Measurements from ENCODE around the gene FAM168A.

Gene FAM168A

DNA sequence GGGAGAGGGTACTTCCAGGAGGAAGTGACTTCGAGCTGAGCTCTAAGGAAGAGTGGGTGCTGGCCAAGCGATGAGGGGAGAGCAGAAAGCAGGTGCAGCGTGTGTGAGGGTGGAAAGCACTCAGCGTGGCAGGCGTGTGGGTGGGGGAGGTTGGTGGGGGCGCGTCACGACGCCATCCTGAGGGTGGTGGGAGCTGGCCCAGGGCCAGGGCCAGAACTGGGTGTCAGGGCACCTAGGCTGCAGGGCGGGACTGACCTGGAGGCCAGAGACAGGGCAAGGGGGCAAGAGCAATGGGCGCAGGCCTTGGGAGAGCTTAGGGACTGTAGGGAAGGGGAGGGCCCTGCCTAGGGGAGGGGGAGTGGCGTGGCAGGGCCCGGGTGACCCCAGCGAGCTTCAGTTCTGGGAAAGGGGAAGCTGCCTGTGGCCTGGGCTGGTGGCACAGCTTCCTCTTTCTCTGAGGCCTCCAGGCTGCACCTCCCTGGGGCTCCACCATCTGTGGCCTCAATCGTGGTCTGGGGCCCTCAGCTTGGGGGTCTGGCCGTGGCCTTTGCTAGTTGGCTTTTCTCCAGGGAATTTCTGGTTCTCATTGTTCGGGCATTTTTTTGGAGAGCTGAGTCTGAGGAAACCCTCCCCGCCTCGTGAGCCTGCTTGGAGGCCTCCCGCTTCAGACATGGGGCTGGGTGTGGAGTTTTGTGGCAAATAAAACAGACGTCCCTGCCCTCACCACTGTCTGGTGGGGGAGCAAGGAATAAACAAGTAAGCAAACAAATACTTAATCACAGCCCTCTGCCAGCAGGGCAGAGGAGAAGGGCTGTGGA lies 212.8 kb downstream of the FAM168A start:
- no peak for DNase-seq

DNA sequence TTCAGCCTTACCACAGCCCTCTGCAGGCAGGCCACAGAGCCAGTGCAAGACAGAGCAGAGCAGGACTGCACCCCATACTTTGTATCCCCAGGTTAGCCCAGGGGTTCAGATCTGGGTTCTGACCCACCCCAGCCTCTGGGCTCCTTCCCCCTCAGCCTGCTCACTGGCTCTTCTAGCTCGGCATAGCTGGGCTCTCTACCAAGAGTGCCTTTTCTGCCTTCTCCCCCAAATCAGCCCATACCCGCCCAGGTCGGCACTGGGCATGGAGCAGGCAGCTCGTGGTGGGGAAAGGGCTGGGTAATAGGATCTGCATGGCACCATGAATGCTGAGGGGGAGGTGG lies 213.4 kb downstream of the FAM168A start:
- DNase-seq, result no peak

DNA sequence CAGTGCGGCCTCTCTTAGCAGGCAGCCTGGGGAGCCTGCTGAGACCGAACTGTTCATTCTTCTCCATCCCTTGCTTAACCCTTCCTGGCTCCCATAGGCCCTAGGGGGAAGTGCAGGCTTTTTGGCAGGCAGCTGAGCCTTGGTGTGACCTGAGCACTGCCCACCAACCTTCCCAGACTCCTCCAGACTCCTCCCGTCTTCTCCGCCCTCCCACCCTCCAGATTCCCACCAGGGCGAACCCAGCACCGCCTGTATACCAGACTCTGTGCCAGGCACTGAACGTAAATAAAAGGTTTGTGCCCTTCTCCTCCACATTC lies 213.8 kb downstream of the FAM168A start:
- no peak for DNase-seq

DNA sequence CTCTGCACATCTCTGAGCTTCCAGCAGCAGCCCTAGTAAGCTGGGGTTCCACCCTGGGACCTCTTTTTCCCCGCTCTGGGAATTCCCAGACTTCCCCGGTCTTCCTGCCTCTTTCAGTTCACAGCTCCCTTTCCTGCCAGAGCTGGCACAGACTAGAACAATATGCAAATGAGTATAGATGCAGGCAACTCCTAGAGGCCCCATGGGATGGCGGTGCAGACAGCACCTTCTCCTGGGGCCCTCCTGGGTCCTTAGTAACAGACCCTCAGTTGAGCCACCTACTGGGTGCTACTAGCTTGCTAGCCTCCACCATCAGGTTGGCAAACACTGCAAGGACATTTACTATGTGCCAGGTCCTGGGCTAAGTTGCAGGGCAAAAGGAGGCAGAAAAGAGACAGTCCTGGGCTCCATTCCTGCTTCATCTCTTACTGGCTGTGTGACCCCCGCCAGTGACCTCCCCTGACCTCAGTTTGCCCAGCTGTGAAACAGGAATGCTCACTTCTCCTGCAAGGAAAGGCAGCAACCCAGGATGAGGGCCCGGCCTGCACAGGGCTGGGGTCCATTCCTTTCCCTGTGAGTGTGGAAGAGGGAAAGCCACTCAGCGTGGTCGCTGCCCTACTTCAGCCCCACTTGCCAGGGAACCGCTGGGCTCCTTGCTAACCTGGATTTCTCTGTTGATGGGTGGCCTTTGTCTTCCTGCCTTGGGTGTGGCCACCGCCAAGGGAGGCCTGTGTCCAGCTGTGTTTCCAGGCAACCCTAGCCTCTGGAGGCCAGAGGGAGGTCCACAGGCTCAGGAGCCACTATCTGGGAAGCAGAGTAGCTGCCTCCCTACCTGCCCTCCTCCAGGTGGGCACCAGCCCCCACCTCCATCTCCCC lies 214.4 kb downstream of the FAM168A start:
- no peak for DNase-seq

DNA sequence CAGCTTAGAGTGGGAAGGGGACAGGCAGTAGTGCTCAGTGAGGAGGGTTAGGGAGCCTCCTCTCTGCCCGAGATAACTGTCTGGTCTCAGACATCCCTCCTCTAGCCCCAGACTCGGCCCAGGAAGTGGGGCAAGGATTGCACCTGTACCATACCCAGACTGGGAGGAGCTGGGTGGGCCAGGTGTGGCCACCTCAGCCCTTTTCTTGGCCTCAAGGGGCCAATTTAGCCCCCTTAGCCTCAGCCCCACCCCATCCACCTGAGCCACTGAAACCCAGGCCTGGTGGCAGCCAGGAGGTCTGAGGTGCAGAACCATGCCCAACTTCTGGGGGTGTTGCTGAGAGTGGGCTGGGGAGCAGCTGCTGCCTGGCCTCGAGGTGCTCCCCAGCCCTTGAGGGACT lies 215.2 kb downstream of the FAM168A start:
- DNase-seq, result no peak

DNA sequence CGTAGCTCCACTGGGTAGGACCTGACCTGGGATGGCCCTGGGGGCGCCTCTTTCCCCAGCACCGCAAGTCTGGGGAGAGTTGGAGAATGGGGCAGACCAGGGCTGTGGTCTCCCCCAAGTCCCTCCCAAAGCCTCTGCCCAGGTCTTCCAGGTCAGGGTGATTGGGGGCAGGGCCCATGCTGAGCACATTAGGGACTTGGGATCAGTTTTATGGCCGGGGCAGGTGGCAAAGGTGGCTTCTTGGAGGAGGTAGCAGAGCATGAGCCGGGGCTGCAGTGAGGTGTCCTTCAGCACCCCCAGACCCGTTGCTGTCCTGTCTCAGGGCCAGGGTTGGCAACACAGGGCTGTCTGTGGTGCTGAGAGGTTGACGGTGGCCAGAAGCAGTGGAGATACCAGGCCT lies 215.7 kb downstream of the FAM168A start:
- DNase-seq, result no peak

DNA sequence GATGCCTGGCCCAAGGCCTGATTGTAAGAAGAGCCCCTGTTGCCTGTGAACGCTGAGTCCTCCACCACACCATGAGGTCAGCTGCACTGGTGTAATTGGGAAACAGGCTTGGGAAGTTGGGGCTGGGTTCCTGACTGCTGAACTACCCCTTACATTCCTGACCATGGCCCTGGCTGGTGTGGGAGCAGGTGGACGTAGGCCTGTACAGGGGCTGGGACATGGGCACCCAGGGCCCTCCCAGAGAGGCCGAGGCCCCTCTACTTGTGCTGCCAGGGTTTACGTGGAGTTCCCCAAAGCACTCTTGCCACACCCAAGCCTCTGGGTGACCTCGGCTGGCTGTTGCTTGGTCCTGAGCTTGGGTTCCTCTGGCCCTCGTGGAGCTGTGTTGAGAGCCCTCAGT lies 216.3 kb downstream of the FAM168A start:
- DNase-seq, result no peak

DNA sequence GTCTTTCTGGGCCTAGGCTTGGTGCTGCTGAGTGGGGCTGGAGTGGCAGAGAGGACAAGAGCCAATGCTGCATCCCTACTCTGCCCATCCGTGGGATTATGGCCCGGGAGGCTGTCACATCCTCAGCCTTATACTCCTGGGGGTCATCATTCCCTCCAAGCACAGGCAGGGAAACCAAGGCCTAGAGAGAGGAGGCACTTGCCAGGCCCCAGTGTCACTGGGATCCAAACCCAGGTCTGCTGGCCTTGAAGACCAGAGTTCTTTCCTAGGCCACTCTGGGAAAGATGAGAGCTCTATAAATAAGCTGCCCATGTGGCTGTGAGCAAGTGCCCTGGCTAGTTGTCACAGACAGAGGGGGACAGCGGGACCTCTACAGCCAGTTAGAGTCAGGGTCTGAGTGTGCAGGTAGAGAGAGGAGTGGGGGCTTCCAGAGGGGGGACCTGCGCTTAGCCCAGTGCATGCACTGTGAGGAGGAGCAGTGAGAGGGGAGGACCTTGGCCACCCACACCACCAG lies 217.0 kb downstream of the FAM168A start:
- DNase-seq, result no peak

DNA sequence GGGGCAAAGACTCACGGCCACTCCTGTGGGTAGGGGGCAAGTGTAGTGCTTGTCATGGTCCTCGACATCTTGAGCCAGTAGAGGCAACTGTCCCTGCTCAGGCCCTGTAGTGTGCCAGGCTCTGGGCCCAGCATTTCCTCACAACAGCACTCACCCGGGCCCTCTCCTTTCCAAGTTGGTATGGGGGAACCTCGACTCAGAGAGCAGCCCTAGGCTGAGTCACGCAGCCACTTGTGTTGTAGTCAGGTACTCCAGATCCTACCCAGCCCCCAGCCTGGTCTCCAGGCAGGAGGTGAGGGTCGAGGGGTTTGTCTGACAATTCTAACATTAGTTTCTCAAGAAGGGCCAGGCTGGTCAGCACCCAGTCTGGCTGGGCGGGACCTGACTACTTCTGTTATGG lies 217.6 kb downstream of the FAM168A start:
- DNase-seq, result no peak

DNA sequence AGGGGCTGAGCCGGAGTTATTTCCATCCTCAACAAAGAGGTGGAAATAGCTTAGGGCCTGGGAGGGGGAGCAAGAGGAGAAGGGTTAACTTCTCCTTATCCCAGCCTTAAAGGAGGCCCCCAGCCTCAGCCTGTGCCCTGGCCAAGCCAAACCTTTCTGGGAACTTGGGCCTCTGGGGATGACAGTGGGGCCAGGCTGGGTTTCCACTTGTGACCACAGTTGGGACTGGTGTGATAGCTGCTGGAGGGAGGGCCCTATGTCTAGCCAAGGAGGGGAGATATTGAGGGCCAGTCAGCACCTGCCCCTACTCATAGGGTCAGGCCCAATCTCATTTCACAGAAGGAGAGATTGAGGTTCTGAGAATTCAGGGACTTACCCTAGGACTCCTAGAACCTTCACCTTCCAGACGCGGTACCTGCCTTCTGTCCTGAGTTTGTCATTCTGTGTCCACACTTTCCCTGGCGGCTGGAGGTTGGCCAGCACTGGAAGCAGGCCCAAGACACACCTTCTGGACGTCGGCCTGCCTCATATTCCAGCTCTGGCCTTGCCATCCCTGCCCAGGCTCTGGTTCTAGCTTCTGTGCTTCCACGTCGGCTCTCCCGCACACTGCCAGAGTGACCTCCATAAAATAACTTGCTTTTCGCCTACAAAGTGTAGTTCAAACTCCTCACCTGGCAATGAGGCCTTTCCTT lies 218.6 kb downstream of the FAM168A start:
- DNase-seq, result no peak

DNA sequence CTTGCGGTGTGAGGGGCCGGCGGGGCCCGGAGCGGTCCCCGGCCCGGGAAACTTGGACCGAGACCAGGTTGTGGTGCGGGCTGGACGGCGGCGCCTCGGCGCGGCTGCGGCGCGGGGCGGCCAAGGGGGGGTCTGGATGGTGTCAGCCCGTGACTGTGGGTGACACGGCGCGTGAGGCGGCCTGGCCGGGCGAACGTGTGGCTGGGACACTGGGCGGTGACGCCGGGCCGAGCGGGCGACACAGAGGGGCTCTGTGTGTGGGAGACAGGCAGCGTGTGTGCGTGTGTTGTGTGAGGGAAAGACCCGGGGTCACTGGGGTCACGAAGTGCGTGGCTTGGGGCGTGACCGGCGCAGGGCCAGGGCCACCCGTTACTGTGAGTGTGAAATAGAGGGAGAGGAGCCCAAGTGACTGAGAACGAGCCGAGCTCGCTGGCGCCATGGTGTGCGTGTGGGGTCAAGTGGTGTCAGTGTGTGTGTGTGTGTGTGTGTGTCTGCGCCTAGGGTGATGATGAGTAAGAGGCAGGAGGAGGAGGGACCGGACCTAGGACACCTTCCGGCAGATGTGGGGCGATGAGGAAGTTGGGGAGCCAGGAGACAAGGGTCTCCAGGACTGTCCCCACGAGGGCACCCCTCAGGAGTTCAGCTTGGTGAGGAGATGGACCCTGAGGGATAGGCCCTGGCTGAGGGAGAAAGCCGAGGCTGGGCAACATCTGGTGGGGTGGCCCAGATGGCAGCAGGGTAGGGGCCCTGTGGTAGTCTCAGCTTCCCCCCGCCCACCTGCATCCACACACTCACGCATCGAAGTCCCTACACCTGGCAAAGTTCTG lies 220.9 kb downstream of the FAM168A start:
- peak; percentile 55 for DNase-seq

DNA sequence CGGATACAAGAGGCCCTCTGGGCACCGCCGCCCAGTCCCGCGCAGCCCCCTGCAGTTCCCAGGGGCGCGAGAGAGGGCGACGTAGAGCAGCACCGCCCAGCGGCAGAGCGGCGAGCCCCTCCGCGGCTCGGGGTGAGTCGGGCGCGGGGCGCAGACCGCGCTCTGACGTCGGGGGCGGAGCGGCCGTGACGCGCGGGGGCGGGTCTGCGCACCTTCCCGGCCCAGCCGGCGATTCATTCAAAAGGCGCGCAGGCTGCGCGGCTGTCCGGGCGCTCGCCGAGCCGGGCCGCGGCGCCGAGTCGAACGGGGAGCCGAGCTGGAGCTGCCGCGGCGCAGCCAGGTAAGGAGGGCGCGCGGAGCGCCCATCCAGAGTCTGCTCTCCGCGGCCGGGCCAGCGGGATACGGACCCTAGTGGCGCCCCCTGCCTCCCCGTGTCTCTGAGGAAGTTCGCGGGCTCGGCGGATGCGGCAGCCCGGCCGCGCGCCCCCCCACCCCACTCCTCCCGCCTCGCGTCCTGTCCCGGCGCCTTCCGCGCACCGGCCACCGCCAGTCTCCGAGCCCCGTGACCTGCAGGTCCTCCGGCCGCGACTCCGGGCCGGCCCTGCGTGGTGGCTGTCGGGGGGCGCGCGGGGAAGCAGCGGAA lies 221.6 kb downstream of the FAM168A start, which contains the start of gene RELT:
Gene RELT, plus strand, starts transcription at position 240 of the 643 bp plus-strand sequence. CDS start 12,738 bp downstream, outside the sequence.
- peak; percentile 94 for DNase-seq

DNA sequence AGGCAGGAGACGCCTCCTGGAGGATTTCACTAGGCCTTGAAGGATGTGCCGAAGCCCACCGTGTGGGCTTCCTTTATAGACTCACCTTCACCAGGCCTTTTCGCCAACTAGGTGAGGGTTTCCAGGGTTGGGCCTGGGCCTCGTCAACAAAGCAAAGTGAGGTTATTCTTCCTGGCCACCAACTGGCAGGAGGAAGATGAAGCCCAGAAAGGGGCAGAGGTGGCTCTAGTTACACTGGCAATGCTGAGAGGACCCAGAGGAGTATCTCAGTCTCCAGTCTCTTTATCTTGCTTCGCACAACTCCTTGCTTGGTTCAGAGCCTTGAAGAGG lies 222.1 kb downstream of the FAM168A start:
- no peak for DNase-seq

DNA sequence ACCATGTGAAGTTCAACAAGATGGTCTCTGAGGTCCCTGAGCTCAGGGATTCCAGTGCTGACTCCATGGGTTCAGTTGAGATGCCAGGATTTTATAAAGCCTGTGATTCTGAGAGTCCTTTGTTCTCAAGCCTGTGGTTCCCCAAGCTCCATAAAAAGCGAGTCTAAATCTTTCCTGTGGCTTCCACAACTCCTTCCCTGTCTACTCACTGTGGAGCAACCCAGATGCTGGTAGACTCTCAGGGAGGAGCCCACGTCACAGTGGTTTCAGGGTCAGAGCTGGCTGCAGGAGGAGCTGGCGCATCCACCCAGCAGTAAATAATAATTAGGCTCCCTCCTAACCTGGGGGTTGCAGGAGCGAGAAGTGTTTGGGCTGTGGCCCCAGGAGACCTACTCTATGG lies 223.8 kb downstream of the FAM168A start:
- no peak for DNase-seq

DNA sequence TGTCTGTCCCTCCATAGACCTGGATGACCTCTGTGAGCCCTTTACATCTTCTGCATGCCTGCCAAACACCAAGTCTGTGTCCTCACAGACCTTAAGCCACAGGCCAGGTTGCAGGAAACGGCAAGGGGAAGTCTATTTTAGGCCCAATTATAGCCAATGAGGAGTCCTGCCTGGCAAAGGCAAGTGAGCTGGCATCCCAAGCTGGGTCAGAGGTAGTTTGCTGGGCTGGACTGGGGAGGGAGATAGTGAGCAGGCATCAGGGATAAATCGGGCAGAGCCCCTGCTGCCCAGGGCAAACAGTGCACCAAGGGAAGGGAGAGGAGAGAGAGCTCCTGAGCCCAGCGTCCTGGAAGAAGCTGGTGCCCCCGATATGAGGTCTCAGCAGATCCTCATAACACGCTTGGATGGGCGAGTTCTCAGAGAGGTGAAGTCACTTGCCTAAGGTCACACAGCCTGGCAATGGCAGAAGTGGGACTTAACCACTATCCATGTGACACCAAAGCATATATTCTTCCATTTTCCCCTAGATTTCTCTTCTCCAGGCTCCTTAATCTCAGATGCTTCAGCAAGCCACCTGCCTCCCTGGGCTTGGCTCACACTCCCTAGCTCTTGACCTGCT lies 225.4 kb downstream of the FAM168A start:
- no peak for DNase-seq

DNA sequence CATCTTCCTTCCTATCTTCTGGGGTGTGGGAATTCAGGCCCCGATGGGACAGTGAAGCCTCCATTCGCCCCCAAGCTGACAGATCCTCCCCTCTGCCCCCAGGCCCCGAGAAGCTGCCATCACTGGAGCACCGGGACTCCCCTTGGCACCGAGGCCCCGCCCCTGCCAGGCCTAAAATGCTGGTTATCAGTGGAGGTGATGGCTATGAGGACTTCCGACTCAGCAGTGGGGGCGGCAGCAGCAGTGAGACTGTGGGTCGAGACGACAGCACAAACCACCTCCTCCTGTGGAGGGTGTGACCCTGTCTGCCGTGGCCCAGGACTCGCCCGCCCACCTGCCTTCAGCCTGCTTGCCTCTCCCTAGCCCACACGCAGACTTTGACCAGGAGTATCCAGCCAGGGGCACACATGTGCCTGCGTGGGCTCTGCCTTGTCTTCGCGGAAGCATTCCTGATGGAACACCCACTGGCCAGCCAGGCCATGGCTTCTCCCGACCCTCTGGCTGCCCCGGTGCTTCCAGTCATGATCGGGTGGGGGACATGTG lies 230.4 kb downstream of the FAM168A start:
- DNase-seq, result peak; percentile 28

DNA sequence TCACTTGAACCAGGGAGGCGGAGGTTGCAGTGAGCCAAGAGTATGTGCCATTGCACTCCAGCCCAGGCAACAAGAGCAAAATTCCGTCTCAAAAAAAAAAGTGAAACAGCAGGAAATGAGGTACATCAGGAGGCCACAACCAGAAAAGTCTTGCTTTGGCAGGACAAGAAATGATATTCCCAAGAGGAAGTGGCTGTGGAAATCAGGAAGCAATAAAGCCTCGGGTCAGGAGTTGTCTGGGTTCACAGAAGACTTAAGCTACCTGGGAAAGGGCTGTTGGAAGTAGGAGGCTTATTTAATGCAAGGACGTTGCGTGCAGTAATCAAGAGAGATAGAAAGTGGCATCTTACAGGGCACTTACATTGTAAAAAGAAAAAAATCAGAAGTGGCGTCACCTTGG lies 231.0 kb downstream of the FAM168A start:
- no peak for DNase-seq

DNA sequence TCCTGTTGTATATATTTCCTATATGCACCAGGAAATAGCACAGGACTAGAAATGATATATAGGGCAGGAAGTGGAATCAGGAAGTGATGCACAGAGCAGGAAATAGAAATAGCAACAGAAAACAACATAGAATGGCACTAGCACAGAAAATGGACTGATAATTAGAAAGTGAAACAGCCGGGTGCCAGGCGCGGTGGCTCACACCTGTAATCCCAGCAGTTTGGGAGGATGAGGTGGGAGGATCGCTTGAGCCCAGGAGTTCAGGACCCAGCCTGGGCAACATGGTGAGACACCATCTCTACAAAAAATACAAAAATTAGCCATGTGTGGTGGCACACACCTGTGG lies 231.7 kb downstream of the FAM168A start:
- DNase-seq, result peak; percentile 18

DNA sequence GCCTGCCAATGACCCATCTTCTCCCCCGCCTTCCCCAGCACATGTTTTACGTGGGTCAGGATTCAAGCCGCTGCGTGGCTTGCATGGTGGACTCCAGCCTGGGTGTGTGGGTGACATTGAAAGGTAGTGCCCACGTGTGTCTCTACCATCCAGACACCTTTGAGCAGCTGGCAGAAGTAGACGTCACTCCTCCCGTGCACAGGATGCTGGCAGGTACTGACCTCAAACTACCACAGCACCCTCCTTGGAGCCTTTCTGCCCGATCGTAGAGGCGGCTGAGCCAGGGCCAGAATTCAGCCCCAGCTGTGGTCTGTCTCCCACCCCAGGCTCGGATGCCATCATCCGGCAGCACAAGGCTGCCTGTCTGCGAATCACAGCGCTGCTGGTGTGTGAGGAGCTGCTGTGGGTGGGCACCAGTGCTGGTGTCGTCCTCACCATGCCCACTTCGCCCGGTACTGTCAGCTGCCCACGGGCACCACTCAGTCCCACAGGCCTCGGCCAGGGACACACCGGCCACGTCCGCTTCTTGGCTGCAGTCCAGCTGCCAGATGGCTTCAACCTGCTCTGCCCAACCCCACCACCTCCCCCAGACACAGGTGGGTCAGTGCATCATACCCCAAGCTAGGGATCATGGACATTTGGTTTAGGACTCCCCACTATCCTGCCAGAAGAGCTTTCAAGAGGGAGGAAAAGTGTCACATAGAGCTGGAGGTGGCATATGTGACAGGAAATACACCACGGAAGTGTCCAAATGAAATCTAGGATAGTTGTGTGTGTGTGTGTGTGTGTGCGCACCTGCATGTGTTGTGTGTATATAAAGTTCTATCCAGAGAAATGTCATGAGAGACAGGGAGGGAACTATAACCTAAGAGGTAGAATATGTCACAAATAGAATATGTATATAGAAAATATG lies 232.3 kb downstream of the FAM168A start:
- DNase-seq, result no peak

DNA sequence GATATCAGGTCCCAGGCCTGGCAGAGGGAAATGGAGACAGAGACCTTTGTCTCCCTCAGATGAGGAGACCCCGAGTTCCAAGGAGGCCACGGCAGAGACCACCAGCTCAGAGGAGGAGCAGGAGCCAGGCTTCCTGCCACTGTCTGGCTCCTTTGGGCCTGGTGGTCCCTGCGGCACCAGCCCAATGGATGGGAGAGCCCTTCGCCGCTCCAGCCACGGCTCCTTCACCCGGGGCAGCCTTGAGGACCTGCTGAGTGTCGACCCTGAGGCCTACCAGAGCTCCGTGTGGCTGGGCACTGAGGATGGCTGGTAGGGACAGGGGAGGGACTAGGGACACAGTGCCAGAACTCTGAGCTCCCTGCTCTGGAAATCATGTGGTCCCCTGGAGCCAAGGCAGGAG lies 234.8 kb downstream of the FAM168A start:
- no peak for DNase-seq
